ENCODE measurements around the gene GAL3ST2.

GRCh38 chr2:241852116-241852980 is 75.7 kb downstream of the GAL3ST2 start:
- TF ChIP-seq CTCF (IDR thresholded peaks at IDR 0.05) (no peak), POLR2A (IDR thresholded peaks at IDR 0.05) (no peak)

All from adrenal gland (tissue), 5 donors.